Epithelial cell of prostate (primary cell): ENCODE measurements around the gene TGFBR3.

Experiments
- DNase-seq: peaks from one replicate; pipeline ENCODE4 v3.0.0-alpha.2; 2011; ENCODE audit warnings: low read depth, low spot score
- H3K27ac ChIP-seq: fragments of 450-650 bp; 2 replicates; pipeline ENCODE4 v1.5.1; 2017; ENCODE audit warnings: mild to moderate bottlenecking

Gene TGFBR3

GRCh38 chr1:91745640-91746373 is 140.1 kb downstream of the TGFBR3 start:
- DNase-seq = peak; percentile 68
- no peak overlapping the region for H3K27ac ChIP-seq

- H3K27ac ChIP-seq = no peak overlapping the region
- DNase-seq = no peak
Observed at GRCh38 chr1:91744953-91745639, 140.9 kb downstream of the TGFBR3 start.

- no peak overlapping the region for H3K27ac ChIP-seq
- peak; percentile 26 for DNase-seq
Observed at GRCh38 chr1:91742848-91743292, 143.1 kb downstream of the TGFBR3 start.

GRCh38 chr1:91741906-91742305 is 144.0 kb downstream of the TGFBR3 start:
- no peak for DNase-seq
- H3K27ac ChIP-seq = no peak overlapping the region

GRCh38 chr1:91741301-91741700 is 144.7 kb downstream of the TGFBR3 start:
- DNase-seq = no peak
- H3K27ac ChIP-seq = no peak overlapping the region

- no peak for DNase-seq
- peak overlapping the region; percentile 25 for H3K27ac ChIP-seq
Observed at GRCh38 chr1:91737650-91738049, 148.3 kb downstream of the TGFBR3 start.

- DNase-seq = peak; percentile 53
- peak overlapping the region; percentile 25 for H3K27ac ChIP-seq
Observed at GRCh38 chr1:91736715-91737615, 149.0 kb downstream of the TGFBR3 start.

- DNase-seq = no peak
- H3K27ac ChIP-seq = peak overlapping the region; percentile 25
Observed at GRCh38 chr1:91736146-91736714, 149.7 kb downstream of the TGFBR3 start.

GRCh38 chr1:91735266-91735845 is 150.6 kb downstream of the TGFBR3 start:
- no peak for DNase-seq

GRCh38 chr1:91734761-91735160 is 151.2 kb downstream of the TGFBR3 start:
- no peak for DNase-seq
- no peak overlapping the region for H3K27ac ChIP-seq

More at GRCh38 chr1:91735266-91735845, 150.6 kb downstream of the TGFBR3 start:
- no peak overlapping the region for H3K27ac ChIP-seq

- H3K27ac ChIP-seq = no peak overlapping the region
- no peak for DNase-seq
Observed at GRCh38 chr1:91733108-91733710, 152.7 kb downstream of the TGFBR3 start.

GRCh38 chr1:91732291-91733107 is 153.5 kb downstream of the TGFBR3 start:
- no peak overlapping the region for H3K27ac ChIP-seq
- peak; percentile 31 for DNase-seq

GRCh38 chr1:91731815-91732214 is 154.1 kb downstream of the TGFBR3 start:
- no peak overlapping the region for H3K27ac ChIP-seq
- DNase-seq = no peak

GRCh38 chr1:91730801-91731732 is 154.9 kb downstream of the TGFBR3 start:
- no peak overlapping the region for H3K27ac ChIP-seq
- DNase-seq = peak; percentile 49

- no peak for DNase-seq
- H3K27ac ChIP-seq = no peak overlapping the region
Observed at GRCh38 chr1:91729621-91730358, 156.2 kb downstream of the TGFBR3 start.

- no peak for DNase-seq
- H3K27ac ChIP-seq = no peak overlapping the region
Observed at GRCh38 chr1:91727763-91728162, 158.2 kb downstream of the TGFBR3 start.
